Small intestine (tissue), 7 donors: ENCODE results near the gene IGFBP5. TPM values are rescaled to one million over a fixed set of nuclear protein-coding genes. Genes with fewer than 3 reads are reported as not detected.

Source experiments
- DNase-seq, 2 donors: peaks; one replicate each; pipeline versions ENCODE4 v3.0.0 to v3.0.0-alpha.2; 2013
- FAIRE-seq: peaks from 2 replicates; lab custom pipeline; 2012; peaks lifted over from hg19 to GRCh38; lab: Jason Lieb, UNC
- H3K27ac ChIP-seq, 3 donors: one replicate each; pipeline ENCODE4 v1.5.1; 2013; ENCODE audit warnings: low read length in 2 of 3, mild to moderate bottlenecking in 2 of 3, control low read depth in 1 of 3, inconsistent platforms in 1 of 3, low read depth in 1 of 3, moderate library complexity in 1 of 3
- H3K27me3 ChIP-seq, 3 donors: one replicate each; pipeline ENCODE4 v1.6.1; 2013; ENCODE audit warnings: low read length in 3 of 3, inconsistent platforms in 1 of 3; ENCODE audit not compliant: control insufficient read depth in 3 of 3, insufficient read depth in 3 of 3
- H3K36me3 ChIP-seq, 3 donors: one replicate each; pipeline ENCODE4 v1.6.1; 2013; ENCODE audit warnings: low read length in 3 of 3, inconsistent platforms in 1 of 3, low read depth in 1 of 3, mild to moderate bottlenecking in 1 of 3, moderate library complexity in 1 of 3; ENCODE audit not compliant: control insufficient read depth in 3 of 3, insufficient read depth in 2 of 3
- H3K4me1 ChIP-seq, 3 donors: one replicate each; pipeline ENCODE4 v1.6.1; 2013; ENCODE audit warnings: low read length in 2 of 3, inconsistent platforms in 1 of 3, low read depth in 1 of 3, mild to moderate bottlenecking in 1 of 3, moderate library complexity in 1 of 3; ENCODE audit not compliant: control insufficient read depth in 3 of 3, insufficient read depth in 2 of 3
- H3K4me3 ChIP-seq, 3 donors: one replicate each; pipeline ENCODE4 v1.5.1; 2013; ENCODE audit warnings: low read length in 3 of 3, control low read depth in 1 of 3, inconsistent platforms in 1 of 3, low read depth in 1 of 3, mild to moderate bottlenecking in 1 of 3, moderate library complexity in 1 of 3
- H3K9me3 ChIP-seq, 2 donors: one replicate each; pipeline ENCODE4 v1.6.1; 2013; ENCODE audit warnings: low read depth in 1 of 2, low read length in 1 of 2; ENCODE audit not compliant: control insufficient read depth in 2 of 2, insufficient read depth in 1 of 2
- WGBS, 3 donors: extraction: QIAGEN DNeasy Blood & Tissue Kit; methylation state at CpG; one replicate each; pipeline ENCODE4 v1.1.7; 2013; 5-methylcytosine and 5-hydroxymethylcytosine counted together
- polyA plus RNA-seq, 4 donors: library from polyadenylated mRNA; stranded (reverse) in 3 of 4; unstranded in 1 of 4; fragments of 200-250 nt in 3 of 4; fragments of 120-200 nt in 1 of 4; gene quantifications; one replicate each; pipeline versions ENCODE4 v1.2.1 to v1.2.3, GENCODE V29; 2013
- donor health status: healthy with polysubstance abuse.
- donor health status: control.
- donor health status: control.
- donor health status: Bipolar disorder and iron deficiency.
- donor health status: healthy.

The IGFBP5 gene
- polyA plus RNA-seq, 4 donors: 1.3 to 107 (median 19.0) TPM

- Histone ChIP-seq H3K4me1 (peaks cover 0 to 21% (median 2%) of the 10 kb centered on the region in 3 donors), H3K9me3 (no peaks in the 10 kb centered on the region), H3K27ac (no peak overlapping the region), H3K4me3 (peak overlapping the region in 1 of 3 donors; percentile 46), H3K36me3 (no peaks in the 10 kb centered on the region), H3K27me3 (peaks cover 2 to 21% (median 8%) of the 10 kb centered on the region in 3 donors)
- WGBS, 3 donors: 45 to 58% (median 55%) methylated on average over 13 of the region's 13 CpGs
- FAIRE-seq (no peak), DNase-seq (no peak)
Observed at GRCh38 chr2:216632346-216632951, 62.9 kb downstream of the IGFBP5 start.

GRCh38 chr2:216629784-216630183, 65.6 kb downstream of the IGFBP5 start:
- DNase-seq (no peak), FAIRE-seq (no peak)
- Histone ChIP-seq H3K36me3 (no peaks in the 10 kb centered on the region), H3K27ac (no peak overlapping the region), H3K27me3 (peaks cover 2 to 8% (median 6%) of the 10 kb centered on the region in 3 donors), H3K4me1 (peaks cover 0 to 2% (median 0%) of the 10 kb centered on the region in 3 donors), H3K4me3 (no peak overlapping the region), H3K9me3 (no peaks in the 10 kb centered on the region)
- 74 to 87% (median 76%) methylated on average over 4 of the region's 4 CpGs for WGBS, 3 donors

- 47 to 73% (median 61%) methylated on average over 2 of the region's 2 CpGs for WGBS, 3 donors
Observed at GRCh38 chr2:216626875-216627245, 68.5 kb downstream of the IGFBP5 start.

GRCh38 chr2:216626168-216626874, 69.0 kb downstream of the IGFBP5 start:
- no peaks in the 10 kb centered on the region for H3K36me3 ChIP-seq
- no peaks in the 10 kb centered on the region for H3K9me3 ChIP-seq
- no peak overlapping the region for H3K4me3 ChIP-seq
- no peaks in the 10 kb centered on the region for H3K27me3 ChIP-seq
- no peak overlapping the region for H3K27ac ChIP-seq
- FAIRE-seq: no peak
- WGBS, 3 donors: 66 to 82% (median 74%) methylated on average over 7 of the region's 7 CpGs
- DNase-seq: no peak
- no peaks in the 10 kb centered on the region for H3K4me1 ChIP-seq

More at GRCh38 chr2:216626875-216627245, 68.5 kb downstream of the IGFBP5 start:
- Histone ChIP-seq H3K27me3 (no peaks in the 10 kb centered on the region), H3K36me3 (no peaks in the 10 kb centered on the region), H3K27ac (no peak overlapping the region), H3K4me1 (no peaks in the 10 kb centered on the region), H3K9me3 (no peaks in the 10 kb centered on the region), H3K4me3 (no peak overlapping the region)
- DNase-seq (no peak), FAIRE-seq (no peak)

GRCh38 chr2:216624251-216624650, 71.1 kb downstream of the IGFBP5 start:
- no peaks in the 10 kb centered on the region for H3K27me3 ChIP-seq
- DNase-seq: no peak
- peaks cover 0 to 19% (median 0%) of the 10 kb centered on the region in 3 donors for H3K4me1 ChIP-seq
- FAIRE-seq: no peak
- H3K9me3 ChIP-seq: no peaks in the 10 kb centered on the region
- H3K36me3 ChIP-seq: no peaks in the 10 kb centered on the region
- H3K4me3 ChIP-seq: no peak overlapping the region
- 87 to 92% (median 92%) methylated on average over 2 of the region's 2 CpGs for WGBS, 3 donors
- H3K27ac ChIP-seq: no peak overlapping the region

GRCh38 chr2:216622526-216622925, 72.8 kb downstream of the IGFBP5 start:
- FAIRE-seq: no peak
- Histone ChIP-seq H3K4me1 (peaks cover 0 to 26% (median 0%) of the 10 kb centered on the region in 3 donors), H3K27ac (no peak overlapping the region), H3K36me3 (no peaks in the 10 kb centered on the region), H3K27me3 (no peaks in the 10 kb centered on the region), H3K4me3 (no peak overlapping the region), H3K9me3 (no peaks in the 10 kb centered on the region)
- WGBS, 3 donors: 65 to 81% (median 70%) methylated on average over 4 of the region's 4 CpGs
- DNase-seq: no peak

Other genes starting within 250 kb of the IGFBP5 start
- gene RPL37A, start 196.7 kb downstream of the IGFBP5 start, polyA plus RNA-seq: 1,000 to 10,000 TPM; 1,824 to 4,790 (median 3,519) TPM
- gene IGFBP2, start 62.1 kb downstream of the IGFBP5 start, polyA plus RNA-seq: 100 to 1,000 TPM in 1 of 4 donors, 10 to 100 TPM in 2, 1 to 10 TPM in 1; 9.8 to 163 (median 56.4) TPM
- gene TNP1, start 164.5 kb upstream of the IGFBP5 start, polyA plus RNA-seq: not detected